Measurements from ENCODE around the gene LCE4A. TPM values are rescaled to one million over a fixed set of nuclear protein-coding genes. Genes with fewer than 3 reads are reported as not detected.

LCE4A gene
- total RNA-seq, 4 donors from 2014 or later: not detected

Other genes with a start within 250 kb of the LCE4A start
- gene LCE5A, start 197.4 kb upstream of the LCE4A start, total RNA-seq: not detected
- not detected for gene CRCT1, start 193.7 kb upstream of the LCE4A start, total RNA-seq
- gene LCE3E, start 141.4 kb upstream of the LCE4A start, total RNA-seq: not detected
- not detected for gene LCE3D, start 127.6 kb upstream of the LCE4A start, total RNA-seq
- gene LCE3C, start 107.9 kb upstream of the LCE4A start, total RNA-seq: not detected
- not detected for gene LCE3B, start 94.3 kb upstream of the LCE4A start, total RNA-seq
- not detected for gene LCE3A, start 85.1 kb upstream of the LCE4A start, total RNA-seq
- not detected for gene LCE2D, start 44.8 kb upstream of the LCE4A start, total RNA-seq
- gene LCE2C, start 32.9 kb upstream of the LCE4A start, total RNA-seq: not detected
- not detected for gene LCE2B, start 22.0 kb upstream of the LCE4A start, total RNA-seq
- not detected for gene LCE2A, start 9.8 kb upstream of the LCE4A start, total RNA-seq
- gene KPRP, start 49.9 kb downstream of the LCE4A start, total RNA-seq: not detected
- not detected for gene LCE1F, start 67.0 kb downstream of the LCE4A start, total RNA-seq
- not detected for gene LCE1E, start 78.1 kb downstream of the LCE4A start, total RNA-seq
- not detected for gene LCE1D, start 88.6 kb downstream of the LCE4A start, total RNA-seq
- not detected for gene LCE1C, start 98.5 kb downstream of the LCE4A start, total RNA-seq
- not detected for gene LCE1B, start 103.8 kb downstream of the LCE4A start, total RNA-seq
- not detected for gene LCE1A, start 119.3 kb downstream of the LCE4A start, total RNA-seq
- not detected for gene LCE6A, start 134.7 kb downstream of the LCE4A start, total RNA-seq
- gene LCE7A, start 151.8 kb downstream of the LCE4A start, total RNA-seq: not detected
- not detected for gene SMCP, start 170.2 kb downstream of the LCE4A start, total RNA-seq
- not detected for gene IVL, start 200.4 kb downstream of the LCE4A start, total RNA-seq
- gene SPRR5, start 239.0 kb downstream of the LCE4A start, total RNA-seq: not detected